HEK293T (cell line): ENCODE measurements around the gene F8.

Experiments
- CTCF ChIA-PET: fragments of 350-600 bp; formaldehyde crosslinking; extraction: SDS; loops from one replicate; lab custom pipeline; 2021; ENCODE audit warnings: antibody characterized with exemption, inconsistent platforms; lab: Yijun Ruan, JAX
- POLR2A ChIA-PET: fragments of 350-600 bp; formaldehyde crosslinking; extraction: SDS; loops from one replicate; lab custom pipeline; 2020; ENCODE audit warnings: antibody characterized with exemption, inconsistent platforms; lab: Yijun Ruan, JAX
- DNase-seq: peaks from one replicate; pipeline ENCODE4 v3.0.0; 2012; ENCODE audit warnings: mixed read lengths; ENCODE audit errors: extremely low spot score
- ARNT ChIP-seq: fragments of 450-650 bp; IDR thresholded peaks from 2 replicates; pipeline ENCODE4 v1.6.1; 2017; ENCODE audit warnings: mild to moderate bottlenecking
- BHLHE40 ChIP-seq: fragments of 450-650 bp; IDR thresholded peaks from 2 replicates; pipeline ENCODE4 v1.6.1; 2016; ENCODE audit warnings: mild to moderate bottlenecking, moderate library complexity, borderline replicate concordance
- CTBP1 ChIP-seq: fragments of 450-650 bp; IDR thresholded peaks from 2 replicates; pipeline ENCODE4 v1.6.1; 2016; ENCODE audit warnings: borderline replicate concordance
- ELF4 ChIP-seq: fragments of 450-650 bp; IDR thresholded peaks from 2 replicates; pipeline ENCODE4 v1.6.1; 2017; ENCODE audit warnings: antibody characterized with exemption
- FOXA1 ChIP-seq: fragments of 450-650 bp; IDR thresholded peaks from 2 replicates; pipeline ENCODE4 v1.6.1; 2016; ENCODE audit warnings: mild to moderate bottlenecking
- FOXK2 ChIP-seq: fragments of 450-650 bp; IDR thresholded peaks from 2 replicates; pipeline ENCODE4 v1.6.1; 2016; ENCODE audit warnings: mild to moderate bottlenecking
- FOXM1 ChIP-seq: fragments of 450-650 bp; IDR thresholded peaks from 2 replicates; pipeline ENCODE4 v1.6.1; 2017; ENCODE audit warnings: mild to moderate bottlenecking, borderline replicate concordance
- HDGF ChIP-seq: fragments of 450-650 bp; IDR thresholded peaks from 2 replicates; pipeline ENCODE4 v1.6.1; 2017; ENCODE audit warnings: antibody characterized with exemption, borderline replicate concordance
- L3MBTL2 ChIP-seq: fragments of 450-650 bp; conservative IDR thresholded peaks from 2 replicates; pipeline ENCODE4 v1.6.1; 2016; ENCODE audit warnings: mild to moderate bottlenecking
- LEF1 ChIP-seq: fragments of 450-650 bp; IDR thresholded peaks from 2 replicates; pipeline ENCODE4 v1.6.1; 2017; ENCODE audit warnings: mild to moderate bottlenecking, borderline replicate concordance
- NFRKB ChIP-seq: fragments of 450-650 bp; IDR thresholded peaks from 2 replicates; pipeline ENCODE4 v1.6.1; 2016; ENCODE audit warnings: mild to moderate bottlenecking, moderate library complexity
- PKNOX1 ChIP-seq: fragments of 450-650 bp; IDR thresholded peaks from 2 replicates; pipeline ENCODE4 v1.6.1; 2016
- SP1 ChIP-seq: fragments of 450-650 bp; IDR thresholded peaks from 2 replicates; pipeline ENCODE4 v1.6.1; 2017
- SUZ12 ChIP-seq: fragments of 450-650 bp; IDR thresholded peaks from 2 replicates; pipeline ENCODE4 v1.6.1; 2016; ENCODE audit warnings: mild to moderate bottlenecking
- TARDBP ChIP-seq: fragments of 450-650 bp; IDR thresholded peaks from 2 replicates; pipeline ENCODE4 v1.6.1; 2016
- ZNF384 ChIP-seq: fragments of 450-650 bp; IDR thresholded peaks from 2 replicates; pipeline ENCODE4 v1.6.1; 2016

F8 gene

GRCh38 chrX:154987940-154988339 is 34.6 kb downstream of the F8 start:
- ChIA-PET CTCF (no interaction called here), POLR2A (interaction anchor here (0.7 kb wide), 1 partner anchor 39 kb away, joined by 3 read pairs; the partner anchor contains the start of gene FUNDC2)

GRCh38 chrX:154986826-154987575 is 35.5 kb downstream of the F8 start:
- no peak for DNase-seq
- ChIA-PET POLR2A (interaction anchor here (0.7 kb wide), 1 partner anchor 40 kb away, joined by 3 read pairs; the partner anchor contains the start of gene FUNDC2), CTCF (no interaction called here)
- no peak for TF ChIP-seq SUZ12
- TF ChIP-seq SP1 = no peak
- TF ChIP-seq BHLHE40 = no peak
- no peak for TF ChIP-seq HDGF
- TF ChIP-seq PKNOX1 = no peak
- TF ChIP-seq ELF4 = no peak
- TF ChIP-seq ARNT = no peak
- no peak for TF ChIP-seq L3MBTL2
- TF ChIP-seq FOXM1 = no peak
- no peak for TF ChIP-seq LEF1
- TF ChIP-seq FOXK2 = no peak
- no peak for TF ChIP-seq FOXA1
- TF ChIP-seq TARDBP = no peak
- TF ChIP-seq NFRKB = no peak
- no peak for TF ChIP-seq ZNF384
- TF ChIP-seq CTBP1 = no peak

More at GRCh38 chrX:154987940-154988339, 34.6 kb downstream of the F8 start:
- no peak for DNase-seq
- TF ChIP-seq ZNF384 (no peak), CTBP1 (no peak), FOXK2 (no peak), HDGF (no peak), ARNT (no peak), BHLHE40 (no peak), L3MBTL2 (no peak), PKNOX1 (no peak), SUZ12 (no peak), SP1 (no peak), NFRKB (no peak), FOXA1 (no peak), ELF4 (no peak), TARDBP (no peak), FOXM1 (no peak)

- TF ChIP-seq ARNT = no peak
- no peak for TF ChIP-seq TARDBP
- peak; percentile 8 for DNase-seq
- ChIA-PET POLR2A (no interaction called here), CTCF (interaction anchor here (1.4 kb wide), 1 partner anchor 106 kb away, joined by 3 read pairs; no protein-coding TSS in a partner anchor)
Measured at GRCh38 chrX:154981116-154981411, 41.5 kb downstream of the F8 start.

- TF ChIP-seq HDGF (no peak), BHLHE40 (no peak), NFRKB (no peak), LEF1 (no peak), FOXK2 (no peak), FOXM1 (no peak), TARDBP (no peak), CTBP1 (no peak), ZNF384 (no peak), PKNOX1 (no peak), L3MBTL2 (no peak), ELF4 (no peak), FOXA1 (no peak), ARNT (no peak), SP1 (no peak), SUZ12 (no peak)
- POLR2A ChIA-PET = no interaction called here
- DNase-seq = peak; percentile 75
- CTCF ChIA-PET = interaction anchor here (0.6 to 1.1 kb wide), 2 partner anchors 77 to 185 kb away, joined by 3 to 4 read pairs; no protein-coding TSS in a partner anchor
Measured at GRCh38 chrX:154980330-154981115, 42.0 kb downstream of the F8 start.

GRCh38 chrX:154979629-154980028 is 42.9 kb downstream of the F8 start:
- ChIA-PET POLR2A (no interaction called here), CTCF (interaction anchor here (0.6 to 1.1 kb wide), 2 partner anchors 78 to 186 kb away, joined by 3 to 4 read pairs; no protein-coding TSS in a partner anchor)
- TF ChIP-seq FOXA1 (no peak), ZNF384 (no peak), ELF4 (no peak), TARDBP (no peak), PKNOX1 (no peak), FOXM1 (no peak), NFRKB (no peak)
- DNase-seq = no peak
